HG02623 (cell line): ENCODE data around the gene FXYD6.

Source experiments
- ATAC-seq: cut with Tn5 transposase; IDR thresholded peaks from one replicate; pipeline ENCODE4 v1.9.1; 2021; ENCODE audit warnings: moderate library complexity; ENCODE audit not compliant: unreplicated experiment

Gene FXYD6

GRCh38 chr11:117832511-117832910 is 43.9 kb downstream of the FXYD6 start:
- ATAC-seq: no peak

DNA sequence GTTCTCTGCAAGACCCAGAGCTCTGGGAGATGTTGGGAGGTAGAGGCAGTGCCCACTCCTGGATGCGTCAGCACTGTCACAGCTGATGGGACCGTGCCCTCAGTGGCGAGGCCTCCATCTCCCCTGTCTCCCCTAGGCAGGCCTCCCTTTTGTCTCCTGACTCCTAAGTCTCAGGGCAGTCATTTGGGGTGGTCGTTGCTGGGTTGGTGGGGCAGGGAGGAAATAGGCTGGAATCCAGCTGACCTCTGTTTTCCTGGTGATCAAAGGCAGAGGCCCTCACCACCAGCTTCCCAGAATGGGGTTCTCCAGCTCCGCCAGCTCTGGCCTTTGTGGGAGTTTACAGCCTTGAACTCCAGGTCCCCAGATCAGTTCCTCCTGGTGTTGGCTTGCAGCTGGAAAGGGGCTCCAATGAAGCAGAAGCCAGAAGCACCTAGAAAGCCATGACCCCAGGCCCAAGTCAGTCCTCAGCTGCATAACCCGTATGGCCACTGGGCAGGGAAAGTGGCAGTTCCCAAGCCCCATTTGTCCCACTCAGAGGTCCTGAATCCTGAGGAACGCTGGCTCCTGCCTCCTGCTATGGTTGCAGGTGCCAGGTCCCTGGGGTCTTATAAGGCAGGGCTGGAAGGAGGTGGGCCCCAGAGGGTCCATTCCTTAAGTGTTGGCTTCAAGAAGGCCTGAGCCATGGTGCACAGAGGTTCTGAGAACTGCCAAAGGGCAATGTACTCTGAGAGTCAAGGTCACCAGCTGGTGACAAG is 44.6 kb downstream of the FXYD6 start:
- ATAC-seq: no peak

GRCh38 chr11:117830674-117831351 is 45.6 kb downstream of the FXYD6 start:
- ATAC-seq: no peak

DNA sequence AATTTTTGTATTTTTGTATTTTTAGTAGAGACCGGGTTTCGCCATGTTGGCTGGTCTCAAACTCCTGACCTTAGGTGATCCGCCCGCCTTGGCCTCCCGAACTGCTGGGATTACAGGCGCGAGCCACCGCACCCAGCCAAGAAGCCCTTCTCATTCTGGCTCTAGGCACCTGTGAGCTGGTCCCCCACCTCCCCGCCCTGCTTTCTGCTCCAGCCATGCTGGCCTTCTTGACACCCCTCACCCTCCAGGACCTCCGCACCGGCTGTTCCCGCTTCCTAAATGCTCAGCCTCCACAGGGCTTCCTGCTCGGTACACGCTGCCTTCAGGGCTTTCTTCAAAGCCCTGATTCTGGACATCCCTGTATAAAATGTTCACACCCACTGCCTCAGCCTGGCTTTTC is 46.4 kb downstream of the FXYD6 start:
- no peak for ATAC-seq

DNA sequence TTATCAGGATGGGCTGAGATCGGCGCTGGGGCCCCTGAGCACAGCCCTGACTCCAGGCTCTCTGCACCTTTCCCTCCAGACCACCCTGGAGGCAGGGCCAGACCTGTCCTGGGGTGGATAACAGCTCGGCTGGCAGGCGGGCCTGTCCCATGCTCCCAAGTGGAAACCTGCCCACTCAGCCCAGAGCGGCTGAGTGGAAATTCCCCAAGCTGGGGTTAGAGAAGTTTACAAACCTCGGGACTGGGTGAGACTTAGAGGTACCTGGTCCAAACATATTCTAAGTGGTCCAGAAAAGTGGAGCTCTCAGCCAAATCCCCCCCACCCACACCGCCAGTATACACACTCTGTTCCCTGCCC is 47.1 kb downstream of the FXYD6 start:
- no peak for ATAC-seq

DNA sequence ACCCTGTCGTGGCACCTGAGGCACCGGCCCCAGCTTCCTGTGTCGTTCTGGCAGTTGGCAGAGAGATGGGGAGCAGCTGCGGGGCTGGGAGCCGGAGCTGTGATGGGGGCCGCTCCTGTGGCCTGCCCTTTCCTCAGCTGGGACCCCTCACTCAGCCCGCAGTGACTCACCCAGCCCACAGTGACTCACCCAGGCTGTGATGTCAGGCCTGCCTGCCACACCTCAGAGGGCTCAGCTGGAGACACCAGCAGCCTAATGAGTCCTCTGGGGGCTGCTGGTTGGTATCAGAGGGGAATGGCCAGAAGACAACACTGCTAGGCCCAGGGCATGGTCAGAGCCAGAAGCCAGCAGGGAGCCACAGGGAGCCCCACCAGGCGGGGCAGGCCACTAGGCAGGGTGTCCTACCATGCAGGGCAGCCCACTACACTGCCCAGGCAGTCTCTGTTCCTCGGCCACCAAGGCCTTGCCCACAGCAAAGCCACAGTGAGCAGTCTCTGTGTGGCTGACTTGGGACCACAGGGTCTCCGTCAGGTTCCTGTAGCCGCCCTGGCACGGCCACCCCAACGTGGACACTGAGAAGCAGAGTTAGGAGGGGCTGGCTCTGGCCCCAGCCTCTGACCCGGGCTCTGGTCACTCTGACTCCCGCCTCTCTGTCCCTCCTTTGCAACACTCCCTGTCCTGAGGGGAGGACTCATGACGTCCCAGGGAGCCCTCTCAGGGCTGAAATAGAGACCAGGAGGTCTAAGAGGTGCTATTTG is 47.7 kb downstream of the FXYD6 start:
- ATAC-seq: peak; percentile 62

DNA sequence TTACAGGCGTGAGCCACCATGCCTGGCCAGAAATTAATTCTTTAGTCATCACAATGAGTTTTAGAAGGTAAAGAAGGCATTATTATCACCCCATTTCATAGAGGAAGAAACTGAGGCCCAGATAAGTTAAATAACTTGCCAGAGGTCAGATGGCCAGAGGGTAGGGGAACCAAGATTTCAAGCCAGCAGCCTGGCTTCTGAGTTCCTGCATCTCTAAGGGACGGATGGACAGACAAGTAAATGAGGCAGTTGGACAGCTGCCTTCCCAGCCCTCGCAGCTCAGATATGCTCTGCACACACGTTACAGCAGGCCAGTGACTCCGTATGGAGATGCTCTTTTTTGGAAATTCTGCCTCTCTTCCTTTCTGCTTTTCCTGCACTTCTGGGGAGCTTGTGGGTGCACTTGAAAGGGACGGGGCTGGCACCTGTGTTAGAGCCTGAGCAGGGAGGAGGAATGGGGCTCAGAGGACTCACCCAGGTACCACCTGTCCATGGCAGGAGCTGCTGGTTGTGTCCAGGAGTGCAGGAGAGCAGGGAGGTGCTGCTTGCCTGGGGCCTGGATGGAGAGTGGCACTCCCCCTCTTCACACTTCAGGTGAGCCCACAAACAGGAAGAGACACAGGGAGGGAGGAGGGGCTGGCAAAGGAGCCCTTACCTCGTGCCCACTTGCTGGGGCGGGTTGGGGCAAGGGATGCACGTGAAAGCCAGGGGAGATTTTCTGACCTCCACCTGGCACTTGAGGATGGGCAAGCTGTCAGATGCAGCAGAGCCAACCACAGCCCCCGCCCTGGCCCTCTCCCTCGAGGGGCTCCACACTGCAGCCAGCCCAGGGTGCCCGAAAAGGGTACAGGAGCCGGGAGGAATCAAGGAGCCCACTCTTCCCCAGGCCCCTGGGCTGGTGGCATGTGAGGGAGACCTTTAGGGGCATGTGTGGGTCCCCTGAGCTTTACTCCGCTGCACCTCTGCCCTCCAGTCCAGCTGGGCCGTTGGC is 48.6 kb downstream of the FXYD6 start:
- ATAC-seq: no peak

- ATAC-seq: no peak
Observed at GRCh38 chr11:117826832-117827231, 49.6 kb downstream of the FXYD6 start.

DNA sequence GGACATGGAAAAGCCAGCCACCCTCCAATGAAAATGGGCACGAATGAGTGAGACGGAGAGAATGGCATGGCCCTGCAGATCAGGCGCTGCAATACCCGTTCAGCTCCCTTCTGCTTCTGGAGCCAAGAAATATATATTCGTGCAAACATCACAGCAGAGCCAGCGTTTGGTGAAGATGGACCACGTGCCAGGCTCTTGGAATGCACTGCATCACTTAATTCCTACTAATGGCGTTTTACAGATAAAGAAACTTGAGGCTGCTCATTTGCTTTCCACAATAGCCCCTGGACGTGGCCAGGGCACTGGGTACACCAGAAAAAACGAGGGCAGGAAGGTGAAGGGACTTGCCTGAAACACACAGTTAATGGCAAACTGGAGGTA is 50.3 kb downstream of the FXYD6 start:
- ATAC-seq: no peak

- ATAC-seq: no peak
Observed at GRCh38 chr11:117825538-117826189, 50.8 kb downstream of the FXYD6 start.

- ATAC-seq: no peak
Observed at GRCh38 chr11:117824571-117825537, 51.6 kb downstream of the FXYD6 start, which contains the start of gene FXYD2. Gene FXYD2 (minus strand): TSS chr11:117824744. CDS start chr11:117824678, 66 bp downstream.

DNA sequence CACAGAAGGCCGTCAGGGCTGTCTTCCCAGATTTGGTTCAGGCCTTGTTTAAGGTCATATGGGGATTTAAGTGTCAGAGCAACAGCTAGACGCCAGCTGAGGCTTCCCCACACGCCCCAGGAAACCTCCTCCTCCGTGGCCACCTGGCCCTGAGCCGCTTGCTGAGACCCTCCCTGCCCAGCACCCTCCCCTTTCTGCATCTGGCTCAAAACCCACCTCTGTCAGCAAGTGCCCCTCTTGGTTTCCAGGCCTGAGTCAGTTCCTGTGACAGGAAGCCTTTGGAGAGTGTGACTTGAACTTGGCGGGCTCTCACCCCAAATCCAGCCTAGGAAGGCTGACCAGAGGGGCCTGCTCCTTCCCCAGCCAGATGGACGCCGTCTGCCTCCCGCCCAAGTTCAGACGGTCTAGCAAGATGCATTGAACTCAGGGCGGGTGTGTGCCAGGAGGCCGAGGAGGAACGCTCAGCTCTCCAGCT is 52.5 kb downstream of the FXYD6 start:
- no peak for ATAC-seq

DNA sequence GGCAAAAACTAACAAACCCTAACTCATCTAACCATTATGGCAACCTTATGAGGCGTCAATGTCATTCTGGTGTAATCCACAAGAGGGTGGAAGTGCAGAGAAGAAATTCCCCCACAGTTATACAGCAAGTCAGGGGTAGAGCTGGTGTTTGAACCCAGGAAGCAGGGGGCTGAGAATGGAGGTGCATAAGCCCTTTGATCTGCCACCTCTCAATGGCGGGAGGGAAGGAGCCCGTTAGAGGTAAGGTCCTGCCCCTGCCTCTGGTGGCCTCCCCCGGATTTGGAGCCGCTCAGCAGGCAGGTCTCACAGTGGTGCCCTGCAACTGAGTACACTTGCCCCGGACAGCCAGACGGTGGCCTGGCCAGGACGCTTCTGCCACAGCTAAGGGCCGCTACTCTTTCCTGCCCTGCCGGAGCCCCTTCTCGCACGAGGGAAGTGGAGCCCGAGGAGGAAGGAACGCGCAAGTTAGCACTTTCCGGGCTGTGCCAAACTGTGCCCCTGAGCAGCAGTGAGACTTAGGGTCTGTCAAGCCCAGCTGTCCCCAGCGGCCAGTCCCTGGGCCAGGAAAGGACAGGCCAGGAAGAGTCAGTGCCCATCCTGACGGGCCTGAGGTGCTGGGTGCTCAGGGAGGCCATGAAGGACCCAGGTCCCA is 53.0 kb downstream of the FXYD6 start:
- no peak for ATAC-seq

DNA sequence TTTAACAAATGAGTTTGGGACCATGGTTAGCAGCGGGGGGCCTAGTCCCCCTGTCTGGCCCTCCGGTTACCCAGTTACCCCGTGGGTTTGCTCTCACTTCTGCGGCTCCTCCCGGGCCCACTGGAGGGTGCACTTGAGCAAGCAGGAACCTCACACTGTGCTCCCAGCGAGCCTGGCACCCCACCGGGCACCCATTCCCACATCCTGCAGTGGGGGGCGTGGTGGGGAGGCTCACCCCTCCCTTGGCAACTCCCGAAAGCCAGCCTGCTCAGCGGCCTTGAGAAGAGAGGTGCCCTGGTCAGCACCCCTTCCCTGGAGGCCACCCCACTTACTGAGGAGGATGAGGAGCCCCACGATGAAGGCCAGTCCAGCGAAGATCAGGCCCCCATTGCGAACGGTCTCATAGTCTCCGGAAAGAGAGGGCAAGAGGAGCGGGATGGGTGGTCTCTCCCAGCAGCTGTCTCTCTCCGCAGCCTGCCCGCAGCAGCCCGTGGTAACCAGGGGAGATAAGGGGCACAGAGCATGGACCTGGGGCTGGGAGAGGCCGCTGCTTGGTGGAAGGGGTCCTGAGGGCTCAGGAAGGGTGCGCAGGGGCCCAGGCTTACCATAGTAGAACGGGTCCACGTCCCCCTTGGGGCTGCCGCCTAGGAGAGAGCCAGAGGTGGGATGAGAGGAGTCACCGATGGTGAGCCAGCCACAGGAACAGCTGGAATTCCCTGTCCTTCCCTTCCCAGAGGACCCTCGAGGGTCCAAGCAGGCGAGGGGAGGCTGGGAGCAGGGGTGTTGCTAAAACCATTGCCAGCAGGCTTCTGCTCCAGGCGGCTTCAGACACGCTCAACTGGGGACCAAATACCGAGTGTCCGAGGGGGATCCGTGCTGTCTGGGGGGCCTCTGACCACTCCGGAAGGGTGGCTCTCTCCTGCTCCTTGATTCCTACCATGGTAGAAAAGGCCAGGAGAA is 54.1 kb downstream of the FXYD6 start:
- no peak for ATAC-seq

DNA sequence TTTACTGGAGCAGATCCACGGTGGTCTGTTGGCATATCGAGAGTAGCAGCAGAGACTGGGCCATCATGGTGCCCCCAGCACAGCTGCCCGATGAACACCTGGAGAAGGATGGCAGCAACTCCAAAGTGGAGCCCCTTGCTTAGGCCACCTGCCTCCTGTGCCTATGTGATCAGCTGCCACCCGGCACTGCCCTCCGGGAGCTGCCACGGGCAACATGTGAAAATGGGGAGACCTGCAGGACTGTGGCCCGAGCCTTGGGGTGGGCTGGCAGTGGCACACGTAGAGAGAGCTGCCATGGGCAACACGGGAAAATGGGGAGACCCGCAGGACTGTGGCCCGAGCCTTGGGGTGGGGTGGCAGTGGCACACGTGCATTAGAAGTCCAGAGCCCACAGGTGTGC is 55.0 kb downstream of the FXYD6 start:
- no peak for ATAC-seq

DNA sequence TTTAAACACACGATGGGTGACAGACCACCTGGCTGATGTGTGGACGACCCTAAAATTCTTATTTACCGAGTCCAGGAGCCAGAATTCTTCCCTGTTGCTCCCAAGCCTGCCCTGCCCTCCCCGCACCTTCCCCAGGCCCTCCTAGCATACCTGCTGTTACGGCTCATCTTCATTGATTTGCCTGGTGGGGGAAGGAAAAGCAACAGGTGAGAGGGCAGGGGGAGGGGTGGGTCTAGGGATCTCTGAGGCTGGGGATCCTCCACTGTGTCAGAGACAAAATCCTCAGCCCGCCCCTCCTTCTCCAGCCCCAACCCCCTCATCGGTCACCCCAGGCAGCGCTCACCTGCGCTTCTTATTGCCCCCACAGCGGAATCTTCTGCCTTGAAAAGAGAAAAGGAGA is 55.9 kb downstream of the FXYD6 start:
- no peak for ATAC-seq

- ATAC-seq: no peak
Observed at GRCh38 chr11:117820071-117820470, 56.4 kb downstream of the FXYD6 start.
